ENCODE data around the gene POLR2E. TPM values are rescaled to one million over a fixed set of nuclear protein-coding genes. Genes with fewer than 3 reads are reported as not detected.

The POLR2E gene
- total and polyA plus RNA-seq, 2 of the 8 experiments (the other 6 are each of a cell fraction or from before 2014, with no cell fraction given): 281 to 381 TPM

- TF ChIP-seq RNF2 (IDR thresholded peaks at IDR 0.05; ENCODE audit: borderline replicate concordance, low read depth, low read length, missing control alignments, poor library complexity, severe bottlenecking): no peak
- no peak for TF ChIP-seq KDM1A (IDR thresholded peaks at IDR 0.05; ENCODE audit: borderline replicate concordance, low read length)
- no peak for TF ChIP-seq MAFK (IDR thresholded peaks at IDR 0.05; ENCODE audit: low read depth, low read length)
These were observed at the start of gene POLR2E (continued) for GRCh38 chr19:1094978-1095701.
